Activated CD4-positive, alpha-beta T cell treated with anti-CD3 and anti-CD28 coated beads, Interleukin-2, amount 10 ng/mL, durations not matched to agents 24 days and 14 days (primary cell): Measurements from ENCODE around the gene SNRNP48. TPM values are rescaled to one million over a fixed set of nuclear protein-coding genes. Genes with fewer than 3 reads are reported as not detected.

Experiments
- DNase-seq: peaks from one replicate; pipeline ENCODE4 v3.0.0; 2022
- H3K27ac Mint-ChIP-seq: one replicate; pipeline ENCODE4 v1.8.0; 2022; ENCODE audit warnings: mild to moderate bottlenecking, mixed read lengths
- H3K27me3 Mint-ChIP-seq: one replicate; pipeline ENCODE4 v1.8.0; 2022; ENCODE audit warnings: mixed read lengths
- H3K36me3 Mint-ChIP-seq: one replicate; pipeline ENCODE4 v1.8.0; 2022; ENCODE audit warnings: low read depth, mild to moderate bottlenecking, mixed read lengths
- H3K4me1 Mint-ChIP-seq: one replicate; pipeline ENCODE4 v1.8.0; 2021; ENCODE audit warnings: mixed read lengths
- H3K4me3 Mint-ChIP-seq: one replicate; pipeline ENCODE4 v1.8.0; 2022; ENCODE audit warnings: mild to moderate bottlenecking, moderate library complexity, mixed read lengths
- H3K9me3 Mint-ChIP-seq: one replicate; pipeline ENCODE4 v1.8.0; 2021; ENCODE audit warnings: mixed read lengths
- intact Hi-C: fragments of 100-400 bp; cut with micrococcal nuclease; formaldehyde crosslinking; loops from one replicate; pipeline ENCODE4 v1.15.1; 2023
- total RNA-seq: library from RNA; stranded (reverse); gene quantifications from 2 replicates; pipeline ENCODE4 v1.2.3, GENCODE V29; 2022

Gene SNRNP48
- total RNA-seq, 1 donor from 2014 or later, result 18.4 TPM

DNA sequence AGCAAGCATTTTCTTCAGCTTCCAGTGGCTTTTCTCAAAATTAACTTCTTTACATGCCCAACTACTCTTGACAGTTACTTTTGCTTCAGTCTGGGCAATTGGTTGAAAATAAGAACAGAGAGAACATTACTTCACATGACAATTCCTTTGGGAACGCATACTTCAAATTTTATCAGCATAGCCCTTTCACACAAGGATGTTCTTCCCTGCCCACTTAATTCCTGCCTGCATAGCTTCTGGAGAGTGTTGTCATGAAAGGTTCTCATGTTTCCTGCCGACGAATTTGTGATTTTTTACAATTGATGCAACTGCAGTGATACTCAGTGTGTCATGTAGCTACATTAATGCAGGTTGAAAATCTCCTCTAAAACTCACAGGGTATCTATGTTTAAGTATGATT is 22.0 kb upstream of the SNRNP48 start:
- H3K27ac Mint-ChIP-seq, result no peak overlapping the region
- no peak for DNase-seq
- H3K27me3 Mint-ChIP-seq, result peaks cover 32% of the 10 kb centered on the region
- no peaks in the 10 kb centered on the region for H3K9me3 Mint-ChIP-seq
- no peak overlapping the region for H3K4me3 Mint-ChIP-seq
- no peaks in the 10 kb centered on the region for H3K36me3 Mint-ChIP-seq
- no peaks in the 10 kb centered on the region for H3K4me1 Mint-ChIP-seq
- intact Hi-C loops, result no loop called here

DNA sequence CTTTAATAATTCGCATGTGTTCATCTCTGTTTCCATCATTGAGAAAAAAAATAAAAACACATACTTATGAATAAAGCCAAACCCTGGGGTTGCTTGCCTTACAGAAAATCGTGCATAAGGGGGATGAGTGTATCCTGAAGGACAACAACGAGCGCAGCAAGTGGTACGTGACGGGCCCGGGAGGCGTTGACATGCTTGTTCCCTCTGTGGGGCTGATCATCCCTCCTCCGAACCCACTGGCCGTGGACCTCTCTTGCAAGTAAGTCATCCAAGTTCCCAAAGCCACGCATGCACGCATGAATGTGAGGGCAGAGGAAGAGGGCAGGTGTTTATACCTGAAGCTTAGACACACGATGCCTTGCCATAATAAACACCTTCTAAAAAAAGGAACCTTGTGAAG is 20.9 kb upstream of the SNRNP48 start:
- no peak for DNase-seq
- Mint-ChIP-seq H3K9me3 (no peaks in the 10 kb centered on the region), H3K4me1 (no peaks in the 10 kb centered on the region), H3K27ac (no peak overlapping the region), H3K36me3 (no peaks in the 10 kb centered on the region), H3K4me3 (no peak overlapping the region), H3K27me3 (peaks cover 32% of the 10 kb centered on the region)
- intact Hi-C loops, result no loop called here

DNA sequence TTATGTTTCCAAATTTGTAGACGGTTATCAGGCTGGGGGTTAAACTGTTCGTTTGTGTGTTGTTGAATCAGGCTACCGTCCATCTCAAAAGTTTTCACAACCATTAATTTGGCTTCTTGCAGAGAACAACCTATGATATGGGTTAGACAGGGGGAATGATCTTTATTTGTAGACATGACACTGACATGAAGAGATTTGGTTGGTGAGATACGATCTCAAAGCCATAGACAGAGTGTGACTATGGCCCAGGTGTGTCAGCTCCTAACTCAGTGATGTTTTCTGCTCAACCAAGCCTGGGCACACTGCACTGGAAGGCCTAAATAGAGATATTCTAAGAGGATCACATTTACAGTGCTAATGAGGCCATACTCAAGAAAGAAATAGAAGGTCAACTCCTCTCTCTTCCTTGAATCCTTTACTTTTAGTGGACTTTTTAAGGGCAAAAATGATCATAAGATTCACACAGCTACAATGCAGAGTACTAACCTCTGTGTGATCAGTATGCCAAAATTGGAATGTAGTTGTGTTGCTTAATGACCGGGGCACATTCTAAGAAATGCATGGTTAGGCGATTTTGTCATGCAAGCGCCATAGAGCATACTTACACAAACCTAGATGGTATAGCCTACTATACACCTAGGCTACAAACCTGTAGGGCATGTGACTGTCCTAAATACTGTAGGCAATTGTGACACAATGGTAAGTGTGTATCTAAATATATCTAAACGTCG is 17.6 kb upstream of the SNRNP48 start:
- H3K9me3 Mint-ChIP-seq, result no peaks in the 10 kb centered on the region
- DNase-seq, result no peak
- H3K27me3 Mint-ChIP-seq, result peaks cover 34% of the 10 kb centered on the region
- H3K36me3 Mint-ChIP-seq, result no peaks in the 10 kb centered on the region
- H3K4me1 Mint-ChIP-seq, result no peaks in the 10 kb centered on the region
- H3K27ac Mint-ChIP-seq, result no peak overlapping the region
- no peak overlapping the region for H3K4me3 Mint-ChIP-seq
- intact Hi-C loops, result no loop called here

DNA sequence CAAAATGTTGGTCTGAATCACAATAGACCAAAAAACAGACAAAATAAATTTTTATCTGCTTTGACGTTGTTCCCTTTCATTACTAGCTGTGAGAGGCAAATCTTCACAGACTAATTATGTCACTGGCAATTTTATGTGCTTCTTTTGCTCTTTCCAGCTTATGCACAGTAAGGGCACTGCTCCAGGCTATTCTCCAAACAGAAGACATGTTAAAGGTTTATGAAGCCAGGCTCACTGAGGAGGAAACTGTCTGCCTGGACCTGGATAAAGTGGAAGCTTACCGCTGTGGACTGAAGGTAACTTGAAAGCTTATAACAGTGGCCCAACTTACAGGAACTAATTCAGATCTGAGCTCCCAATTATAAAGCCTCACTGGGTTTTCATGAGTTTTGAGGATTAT is 15.5 kb upstream of the SNRNP48 start:
- intact Hi-C loops, result no loop called here
- DNase-seq, result no peak
- Mint-ChIP-seq H3K9me3 (no peaks in the 10 kb centered on the region), H3K27me3 (peaks cover 34% of the 10 kb centered on the region), H3K27ac (no peak overlapping the region), H3K4me3 (no peak overlapping the region), H3K36me3 (no peaks in the 10 kb centered on the region), H3K4me1 (no peaks in the 10 kb centered on the region)

- H3K27me3 Mint-ChIP-seq, result peaks cover 24% of the 10 kb centered on the region
- no peak for DNase-seq
- H3K27ac Mint-ChIP-seq, result no peak overlapping the region
- H3K4me3 Mint-ChIP-seq, result no peak overlapping the region
- no peaks in the 10 kb centered on the region for H3K36me3 Mint-ChIP-seq
- no peaks in the 10 kb centered on the region for H3K9me3 Mint-ChIP-seq
- intact Hi-C loops, result no loop called here
- no peaks in the 10 kb centered on the region for H3K4me1 Mint-ChIP-seq
Observed at GRCh38 chr6:7578516-7578915, 11.5 kb upstream of the SNRNP48 start.

DNA sequence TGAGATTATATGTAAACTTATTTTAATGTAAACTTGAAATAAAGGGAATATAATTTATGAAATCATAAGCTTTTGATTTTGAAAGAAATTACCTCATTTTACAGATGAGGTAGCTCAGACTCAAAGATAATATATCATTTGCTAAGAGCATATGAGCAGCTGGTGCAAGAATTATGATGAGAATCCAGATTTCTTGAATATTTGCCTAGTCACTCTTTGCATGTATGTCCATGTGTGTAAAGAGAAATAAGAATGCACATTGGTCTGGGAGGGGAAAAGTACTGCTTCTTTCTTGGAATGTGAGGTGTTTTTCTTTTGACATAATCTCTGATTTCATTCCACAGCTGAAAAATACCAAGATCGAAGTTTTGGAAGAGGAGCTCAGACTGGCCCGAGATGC is 11.1 kb upstream of the SNRNP48 start:
- Mint-ChIP-seq H3K27me3 (peaks cover 22% of the 10 kb centered on the region), H3K4me1 (no peaks in the 10 kb centered on the region), H3K27ac (no peak overlapping the region), H3K36me3 (no peaks in the 10 kb centered on the region), H3K4me3 (no peak overlapping the region), H3K9me3 (no peaks in the 10 kb centered on the region)
- DNase-seq, result no peak
- intact Hi-C loops, result no loop called here

DNA sequence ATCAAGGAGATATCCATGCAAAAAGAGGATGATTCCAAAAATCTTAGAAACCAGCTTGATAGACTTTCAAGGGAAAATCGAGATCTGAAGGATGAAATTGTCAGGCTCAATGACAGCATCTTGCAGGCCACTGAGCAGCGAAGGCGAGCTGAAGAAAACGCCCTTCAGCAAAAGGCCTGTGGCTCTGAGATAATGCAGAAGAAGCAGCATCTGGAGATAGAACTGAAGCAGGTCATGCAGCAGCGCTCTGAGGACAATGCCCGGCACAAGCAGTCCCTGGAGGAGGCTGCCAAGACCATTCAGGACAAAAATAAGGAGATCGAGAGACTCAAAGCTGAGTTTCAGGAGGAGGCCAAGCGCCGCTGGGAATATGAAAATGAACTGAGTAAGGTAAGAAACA is 10.1 kb upstream of the SNRNP48 start:
- H3K27me3 Mint-ChIP-seq, result peaks cover 20% of the 10 kb centered on the region
- no peaks in the 10 kb centered on the region for H3K36me3 Mint-ChIP-seq
- H3K9me3 Mint-ChIP-seq, result no peaks in the 10 kb centered on the region
- no peak overlapping the region for H3K27ac Mint-ChIP-seq
- no peak overlapping the region for H3K4me3 Mint-ChIP-seq
- no peak for DNase-seq
- H3K4me1 Mint-ChIP-seq, result no peaks in the 10 kb centered on the region
- intact Hi-C loops, result no loop called here

- peaks cover 17% of the 10 kb centered on the region for H3K27me3 Mint-ChIP-seq
- no peak for DNase-seq
- intact Hi-C loops, result no loop called here
- no peak overlapping the region for H3K27ac Mint-ChIP-seq
- H3K9me3 Mint-ChIP-seq, result no peaks in the 10 kb centered on the region
- no peak overlapping the region for H3K4me3 Mint-ChIP-seq
- H3K4me1 Mint-ChIP-seq, result no peaks in the 10 kb centered on the region
- H3K36me3 Mint-ChIP-seq, result no peaks in the 10 kb centered on the region
Observed at GRCh38 chr6:7580537-7580926, 9.5 kb upstream of the SNRNP48 start.

DNA sequence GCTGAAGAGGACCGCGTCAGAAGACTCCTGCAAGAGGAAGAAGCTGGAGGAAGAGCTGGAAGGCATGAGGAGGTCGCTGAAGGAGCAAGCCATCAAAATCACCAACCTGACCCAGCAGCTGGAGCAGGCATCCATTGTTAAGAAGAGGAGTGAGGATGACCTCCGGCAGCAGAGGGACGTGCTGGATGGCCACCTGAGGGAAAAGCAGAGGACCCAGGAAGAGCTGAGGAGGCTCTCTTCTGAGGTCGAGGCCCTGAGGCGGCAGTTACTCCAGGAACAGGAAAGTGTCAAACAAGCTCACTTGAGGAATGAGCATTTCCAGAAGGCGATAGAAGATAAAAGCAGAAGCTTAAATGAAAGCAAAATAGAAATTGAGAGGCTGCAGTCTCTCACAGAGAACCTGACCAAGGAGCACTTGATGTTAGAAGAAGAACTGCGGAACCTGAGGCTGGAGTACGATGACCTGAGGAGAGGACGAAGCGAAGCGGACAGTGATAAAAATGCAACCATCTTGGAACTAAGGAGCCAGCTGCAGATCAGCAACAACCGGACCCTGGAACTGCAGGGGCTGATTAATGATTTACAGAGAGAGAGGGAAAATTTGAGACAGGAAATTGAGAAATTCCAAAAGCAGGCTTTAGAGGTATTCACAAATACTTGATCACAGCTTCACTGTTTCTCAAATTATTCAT is 8.9 kb upstream of the SNRNP48 start:
- H3K9me3 Mint-ChIP-seq, result no peaks in the 10 kb centered on the region
- no peaks in the 10 kb centered on the region for H3K4me1 Mint-ChIP-seq
- peaks cover 17% of the 10 kb centered on the region for H3K27me3 Mint-ChIP-seq
- no peaks in the 10 kb centered on the region for H3K36me3 Mint-ChIP-seq
- no peak for DNase-seq
- H3K27ac Mint-ChIP-seq, result no peak overlapping the region
- H3K4me3 Mint-ChIP-seq, result no peak overlapping the region
- intact Hi-C loops, result no loop called here

GRCh38 chr6:7585287-7585930 is 4.6 kb upstream of the SNRNP48 start:
- peaks cover 10% of the 10 kb centered on the region for H3K4me1 Mint-ChIP-seq
- H3K4me3 Mint-ChIP-seq, result no peak overlapping the region
- H3K36me3 Mint-ChIP-seq, result peaks cover 2% of the 10 kb centered on the region
- no peak for DNase-seq
- H3K27me3 Mint-ChIP-seq, result peaks cover 14% of the 10 kb centered on the region
- intact Hi-C loops, result no loop called here
- no peak overlapping the region for H3K27ac Mint-ChIP-seq
- H3K9me3 Mint-ChIP-seq, result no peaks in the 10 kb centered on the region

DNA sequence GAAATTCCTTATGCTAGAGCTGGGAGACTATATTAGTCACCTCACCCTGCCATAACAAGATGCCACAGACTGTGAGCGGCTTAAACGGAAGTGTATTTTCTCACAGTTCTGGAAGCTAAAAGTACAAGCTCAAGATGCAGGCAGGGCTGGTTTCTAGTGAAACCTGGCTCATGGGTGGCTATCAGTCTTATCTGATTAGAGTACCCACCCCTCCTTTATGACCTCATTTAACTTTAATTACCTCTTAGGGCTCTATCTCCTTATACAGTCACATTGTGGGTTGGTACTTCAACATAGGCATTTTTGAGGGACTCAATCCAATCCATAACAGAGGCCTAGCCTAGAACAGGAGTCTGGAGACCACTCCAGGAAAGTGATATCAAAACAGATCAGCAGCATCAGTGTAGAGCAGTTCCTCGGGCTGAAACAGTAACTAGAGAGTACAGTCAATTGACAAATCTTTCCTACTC is 2.3 kb upstream of the SNRNP48 start:
- DNase-seq, result no peak
- H3K27me3 Mint-ChIP-seq, result peaks cover 11% of the 10 kb centered on the region
- H3K4me1 Mint-ChIP-seq, result peaks cover 26% of the 10 kb centered on the region
- peaks cover 9% of the 10 kb centered on the region for H3K36me3 Mint-ChIP-seq
- no peaks in the 10 kb centered on the region for H3K9me3 Mint-ChIP-seq
- intact Hi-C loops, result no loop called here
- no peak overlapping the region for H3K27ac Mint-ChIP-seq
- H3K4me3 Mint-ChIP-seq, result no peak overlapping the region

- DNase-seq, result no peak
- no peak overlapping the region for H3K4me3 Mint-ChIP-seq
- H3K27ac Mint-ChIP-seq, result no peak overlapping the region
- H3K36me3 Mint-ChIP-seq, result peaks cover 14% of the 10 kb centered on the region
- no peaks in the 10 kb centered on the region for H3K9me3 Mint-ChIP-seq
- intact Hi-C loops, result no loop called here
- peaks cover 30% of the 10 kb centered on the region for H3K4me1 Mint-ChIP-seq
- H3K27me3 Mint-ChIP-seq, result peaks cover 8% of the 10 kb centered on the region
Observed at GRCh38 chr6:7588506-7588905, 1.5 kb upstream of the SNRNP48 start.

- intact Hi-C loops, result no loop called here
- Mint-ChIP-seq H3K4me3 (peak overlapping the region; percentile 100), H3K9me3 (no peaks in the 10 kb centered on the region), H3K27ac (no peak overlapping the region), H3K27me3 (peaks cover 8% of the 10 kb centered on the region), H3K4me1 (peaks cover 30% of the 10 kb centered on the region), H3K36me3 (peaks cover 14% of the 10 kb centered on the region)
- no peak for DNase-seq
Observed at GRCh38 chr6:7589221-7589620, 777 bp upstream of the SNRNP48 start.

- peaks cover 7% of the 10 kb centered on the region for H3K27me3 Mint-ChIP-seq
- peaks cover 21% of the 10 kb centered on the region for H3K36me3 Mint-ChIP-seq
- H3K4me1 Mint-ChIP-seq, result peaks cover 30% of the 10 kb centered on the region
- peak overlapping the region; percentile 69 for H3K27ac Mint-ChIP-seq
- H3K9me3 Mint-ChIP-seq, result no peaks in the 10 kb centered on the region
- intact Hi-C loops, result loop anchor here (1.0 to 5.0 kb wide), 5 partner anchors 13 to 511 kb away; partner anchors contain the start of genes BLOC1S5, CAGE1, DSP and EEF1E1
- H3K4me3 Mint-ChIP-seq, result peak overlapping the region; percentile 100
- DNase-seq, result no peak
Observed at GRCh38 chr6:7590918-7591302, 912 bp downstream of the SNRNP48 start.
